GM18508 (cell line): ENCODE data around the gene CLDND2.

Experiments used
- ATAC-seq: cut with Tn5 transposase; IDR thresholded peaks from one replicate; pipeline ENCODE4 v1.9.1; 2021; ENCODE audit warnings: moderate number of reproducible peaks; ENCODE audit not compliant: insufficient read depth, unreplicated experiment

CLDND2 gene

DNA sequence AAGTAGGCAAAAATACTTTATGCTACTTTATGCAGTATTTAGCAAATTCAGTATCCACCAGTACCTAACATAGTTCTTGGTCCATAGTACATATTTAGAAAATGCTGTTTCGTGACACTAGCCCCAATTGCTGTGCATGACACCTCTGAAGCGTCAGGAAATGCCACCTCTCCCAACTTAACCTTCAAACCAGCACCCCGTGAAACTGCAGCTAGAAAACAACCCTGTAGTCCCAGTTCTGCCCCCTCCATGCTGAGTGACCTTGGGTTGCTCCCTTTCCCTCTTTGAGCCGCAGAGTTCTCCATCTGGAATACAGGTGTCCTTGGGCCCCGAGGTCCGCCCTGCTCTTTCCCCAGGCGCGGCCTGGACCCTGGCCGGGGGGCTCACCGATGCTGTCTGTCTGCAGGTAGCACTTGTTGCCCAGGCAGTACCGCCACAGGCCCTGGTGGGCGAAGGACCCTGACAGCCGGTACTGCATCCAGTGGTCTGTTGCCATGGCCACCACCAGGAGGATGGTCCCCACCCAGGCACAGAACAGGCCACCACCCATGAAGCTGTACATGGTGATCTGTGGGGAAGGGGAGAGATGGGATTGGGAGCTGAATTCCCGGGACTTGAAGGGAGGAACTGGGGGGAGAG is 18.2 kb upstream of the CLDND2 start:
- no peak for ATAC-seq

DNA sequence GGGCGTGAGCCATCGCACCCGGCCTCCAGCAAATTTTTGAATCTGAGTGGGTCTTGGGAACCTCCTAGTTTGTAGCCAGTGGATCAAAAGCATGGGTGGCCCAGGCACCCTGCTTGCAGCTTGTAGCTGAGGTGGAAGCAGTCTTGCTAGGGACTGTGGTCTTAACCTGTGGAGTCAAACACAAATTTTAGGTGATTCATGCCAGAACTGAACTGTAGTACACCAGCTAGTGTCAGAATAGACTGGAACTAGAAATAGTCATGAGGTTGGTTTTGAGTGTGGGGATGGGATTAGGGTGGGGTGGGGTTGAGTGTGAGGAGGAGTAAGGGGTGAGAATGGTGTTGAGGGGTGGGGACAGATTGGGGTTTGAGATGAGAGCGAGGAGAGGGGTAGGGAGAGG is 13.2 kb upstream of the CLDND2 start:
- no peak for ATAC-seq

DNA sequence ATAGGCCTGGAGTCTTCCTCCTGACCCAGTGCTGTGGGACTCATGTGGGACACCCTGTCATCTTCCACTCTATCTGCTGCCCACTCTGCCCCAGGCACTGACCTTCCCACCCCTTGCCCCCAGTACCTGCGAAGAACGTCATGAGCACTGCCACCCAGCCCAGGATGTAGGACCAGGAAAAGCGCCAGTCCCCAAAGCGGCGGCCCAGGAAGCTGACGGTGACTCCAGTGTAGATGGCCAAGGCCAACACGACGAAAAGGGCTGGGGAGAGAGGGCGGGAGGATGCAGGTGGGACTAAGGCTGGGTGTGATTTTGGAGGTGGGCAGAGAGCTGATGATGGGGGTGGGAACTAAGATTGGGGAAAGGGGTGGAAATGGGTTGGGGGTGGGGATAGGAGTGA is 11.6 kb upstream of the CLDND2 start:
- no peak for ATAC-seq

DNA sequence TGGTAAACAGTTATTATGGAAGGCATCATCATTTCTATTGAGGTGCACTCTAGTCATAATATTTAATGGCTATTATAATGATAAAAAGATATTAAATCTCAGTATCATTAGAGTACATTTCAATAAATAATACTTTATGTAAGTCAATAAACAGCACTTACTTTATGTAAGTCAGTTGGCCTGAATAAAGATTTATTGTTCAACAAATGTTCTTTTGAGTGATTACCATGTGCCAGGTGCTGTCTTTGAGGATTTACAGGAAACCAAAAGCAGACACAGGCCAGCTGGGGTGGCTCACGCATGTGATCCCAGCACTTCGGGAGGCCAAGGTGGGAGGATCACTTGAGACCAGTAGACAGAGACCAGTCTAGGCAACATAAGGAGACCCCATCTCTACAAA is 8.6 kb upstream of the CLDND2 start:
- no peak for ATAC-seq

DNA sequence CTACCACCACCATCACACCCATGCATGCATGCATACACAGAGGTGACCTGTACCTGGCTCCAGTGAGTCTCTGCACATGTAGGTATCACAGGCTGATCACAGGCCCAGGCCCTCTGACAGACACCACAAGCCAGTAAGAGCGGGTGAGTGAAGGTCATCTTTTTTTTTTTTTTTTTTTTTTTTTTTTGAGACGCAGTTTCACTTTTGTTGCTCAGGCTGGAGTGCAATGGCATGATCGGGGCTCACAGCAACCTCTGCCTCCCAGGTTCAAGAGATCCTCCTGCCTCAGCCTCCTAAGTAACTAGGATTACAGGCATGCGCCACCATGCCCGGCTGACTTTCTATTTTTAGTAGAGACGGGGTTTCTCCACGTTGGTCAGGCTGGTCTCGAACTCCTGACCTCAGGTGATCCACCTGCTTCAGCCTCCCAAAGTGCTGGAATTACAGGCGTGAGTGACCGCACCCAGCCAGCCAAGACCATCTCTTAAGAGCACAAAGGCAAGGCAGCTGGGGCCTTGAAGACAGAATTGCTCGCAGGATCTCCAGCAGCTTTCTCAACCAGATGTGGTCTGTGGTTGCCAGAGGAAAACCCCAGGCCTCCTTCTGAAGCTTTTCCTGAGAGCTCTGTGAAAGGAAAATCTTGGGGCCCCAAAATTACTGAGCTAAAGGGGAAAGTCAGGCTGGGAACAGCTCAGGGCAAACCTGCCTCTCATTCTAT is 6.9 kb upstream of the CLDND2 start:
- no peak for ATAC-seq

DNA sequence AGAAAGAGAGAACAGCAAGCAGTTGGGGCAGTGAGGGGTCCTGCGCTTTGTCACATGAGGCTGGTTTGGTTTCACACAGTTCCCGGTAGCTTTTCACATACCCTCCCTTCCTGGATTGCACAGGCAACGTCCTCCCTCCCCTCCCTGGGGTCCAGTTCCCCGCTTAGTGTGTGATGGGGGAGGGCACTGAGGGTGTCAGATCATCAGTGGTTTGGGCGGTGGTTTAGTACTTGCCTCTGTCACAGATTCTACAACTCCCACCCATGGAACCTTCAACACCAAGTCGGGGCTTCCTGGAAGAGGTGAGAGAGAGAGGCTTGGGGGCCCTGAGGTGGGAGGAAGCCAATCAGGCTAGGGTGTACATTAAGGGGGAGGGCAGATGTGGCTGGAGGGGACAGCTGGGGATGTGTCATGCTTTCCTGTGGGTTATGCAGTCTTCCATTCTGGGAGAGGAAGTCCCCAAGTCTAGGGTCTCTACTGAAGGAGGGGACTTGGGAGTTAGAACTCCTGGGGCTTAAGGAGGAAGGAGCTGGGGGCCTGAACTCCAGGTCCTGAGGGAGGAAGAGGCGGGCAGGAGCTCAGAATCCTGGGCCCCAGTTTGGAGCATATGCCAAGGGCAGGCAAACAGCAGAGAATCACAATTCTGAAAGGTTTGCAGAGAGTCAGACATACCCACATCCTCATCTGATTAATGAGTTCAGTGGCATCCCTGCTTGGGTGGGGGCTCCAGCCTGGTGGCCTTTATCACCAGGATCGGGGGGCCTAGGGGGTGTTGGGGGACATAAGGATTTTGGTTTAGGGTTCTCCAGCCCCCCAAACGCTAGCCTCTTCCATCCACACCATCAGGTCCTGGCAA is 4.1 kb upstream of the CLDND2 start, which contains the start of gene NKG7:
Gene NKG7, minus strand, starts transcription at position 6 of the 856 bp plus-strand sequence. CDS start 119 bp downstream, outside the sequence.
- no peak for ATAC-seq

DNA sequence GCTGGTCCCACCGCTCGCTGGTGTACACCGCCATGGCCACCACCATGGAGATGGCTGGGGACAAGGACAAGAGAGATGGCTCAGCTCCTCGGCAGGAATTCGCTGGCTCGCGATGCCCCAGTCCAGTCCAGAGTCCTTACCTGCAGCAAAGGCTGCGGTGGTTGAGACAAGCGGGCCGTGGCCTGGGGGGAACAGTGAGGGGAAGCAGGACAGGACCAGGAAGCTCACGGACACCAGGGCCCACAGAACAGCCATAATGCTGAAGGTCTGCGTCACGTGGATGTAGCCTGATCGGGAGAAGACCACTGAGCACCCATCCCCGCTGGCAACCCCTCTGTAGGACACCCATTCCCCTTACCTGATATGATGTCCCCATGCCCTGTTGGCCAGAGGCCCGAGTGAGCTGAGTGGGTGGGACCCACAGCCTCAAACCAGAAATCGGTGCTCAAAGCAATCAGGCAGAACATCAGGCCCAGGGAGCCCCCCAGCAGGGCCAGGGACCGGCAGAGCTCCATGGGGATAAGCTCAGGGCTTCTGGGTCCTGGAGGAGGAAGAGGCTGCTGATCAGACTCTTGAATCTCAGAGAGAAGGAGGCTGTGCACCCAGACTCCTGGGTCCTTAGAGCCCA is 3.3 kb upstream of the CLDND2 start:
- ATAC-seq, result no peak

DNA sequence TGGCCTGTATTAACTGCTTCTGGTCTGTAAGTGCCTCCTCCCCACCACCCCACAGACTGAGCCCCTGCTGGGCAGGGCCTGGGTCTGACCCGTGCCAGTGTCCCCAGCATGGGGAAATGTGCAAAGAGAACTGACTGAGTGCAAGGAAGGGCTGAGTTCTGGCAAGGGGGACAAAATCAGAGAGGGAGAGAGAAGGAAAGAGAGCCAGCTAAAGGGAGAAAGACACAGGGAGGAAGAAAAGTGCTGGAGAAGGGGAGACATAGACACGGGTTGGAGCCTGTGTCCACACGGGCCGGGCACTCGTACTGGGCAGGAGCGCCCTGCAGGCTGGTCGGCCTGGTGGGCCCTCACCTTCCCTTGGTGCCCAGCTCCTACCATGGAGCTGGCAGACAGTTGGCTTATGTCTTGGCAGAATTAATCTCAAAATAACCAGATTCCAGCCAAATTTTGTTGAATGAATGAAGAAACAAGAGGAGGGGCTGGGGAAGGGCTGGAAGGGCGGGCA is 2.4 kb upstream of the CLDND2 start:
- no peak for ATAC-seq

DNA sequence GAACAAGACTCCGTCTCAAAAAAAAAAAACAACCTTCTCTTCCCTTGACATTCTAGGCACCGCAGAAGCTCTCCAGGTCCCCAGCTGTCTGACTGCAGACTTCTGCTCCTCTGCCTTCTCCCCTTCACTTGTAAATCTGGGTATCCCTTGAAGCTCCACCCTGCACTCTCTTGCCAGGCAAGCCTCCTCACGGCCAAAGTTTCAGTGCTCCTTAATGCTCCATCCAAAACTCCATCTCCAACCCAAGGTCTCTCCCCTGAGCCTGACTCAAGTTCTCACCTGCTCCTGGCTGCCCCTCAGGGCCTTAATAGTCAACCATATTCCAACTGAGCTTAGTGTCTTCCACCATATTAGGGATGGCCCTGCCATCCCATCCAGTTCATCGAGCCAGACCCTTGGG is 1.4 kb upstream of the CLDND2 start:
- ATAC-seq, result no peak

DNA sequence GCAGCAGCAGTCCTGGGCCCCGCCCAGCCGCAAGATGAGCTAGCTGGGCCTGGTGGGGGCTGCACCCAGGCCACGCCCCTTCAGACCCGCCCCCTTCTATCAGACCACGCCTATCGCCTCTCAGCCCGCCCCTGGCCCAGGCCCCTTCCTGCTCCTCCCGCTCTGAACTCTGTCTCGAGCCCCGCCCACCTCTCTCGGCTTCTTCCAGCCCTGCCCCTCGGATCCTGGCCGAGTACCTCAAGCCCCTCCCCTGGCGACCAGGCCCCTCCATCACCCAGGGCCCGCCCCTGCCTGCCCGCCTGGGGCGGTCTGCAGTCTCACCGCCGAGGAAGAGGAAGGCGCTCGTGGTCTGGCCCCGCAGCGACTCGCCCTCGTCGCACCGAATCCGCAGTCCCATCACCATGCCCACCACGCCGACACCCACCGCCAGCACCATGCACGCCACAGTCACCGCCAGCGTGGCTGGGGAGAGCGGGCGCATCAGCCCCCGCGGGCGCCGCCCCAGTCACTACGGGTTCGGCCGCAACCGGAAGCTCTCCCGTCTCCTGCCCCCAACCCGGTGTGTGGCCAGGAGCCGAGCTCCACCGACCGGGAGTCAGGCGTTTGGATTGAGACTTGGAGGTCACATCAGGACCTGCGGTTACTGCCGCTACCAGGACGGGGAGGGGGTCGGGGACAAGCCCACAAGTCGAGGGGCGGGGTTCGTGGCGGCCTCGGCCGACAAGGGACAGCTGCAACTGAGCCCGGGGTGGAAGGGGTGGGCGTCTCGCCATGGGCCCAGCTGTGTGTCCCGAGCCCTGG is 1.0 kb downstream of the CLDND2 start:
- peak; percentile 44 for ATAC-seq

DNA sequence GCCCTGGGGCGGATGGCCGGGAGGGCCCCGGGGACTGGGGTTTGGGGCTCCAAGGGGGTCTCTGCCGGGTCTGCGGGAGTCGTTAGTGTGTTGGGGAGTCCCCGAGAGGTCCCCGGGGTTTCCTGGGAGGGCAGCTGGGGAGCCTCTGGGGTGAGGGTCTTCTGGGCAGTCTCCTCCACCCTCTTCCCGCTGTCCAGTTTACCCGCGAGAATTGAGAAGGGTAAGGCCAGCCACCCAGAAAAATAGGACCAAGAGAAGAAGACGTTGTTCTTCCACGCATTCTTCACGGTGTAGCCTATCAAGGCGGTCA is 1.6 kb downstream of the CLDND2 start:
- no peak for ATAC-seq

DNA sequence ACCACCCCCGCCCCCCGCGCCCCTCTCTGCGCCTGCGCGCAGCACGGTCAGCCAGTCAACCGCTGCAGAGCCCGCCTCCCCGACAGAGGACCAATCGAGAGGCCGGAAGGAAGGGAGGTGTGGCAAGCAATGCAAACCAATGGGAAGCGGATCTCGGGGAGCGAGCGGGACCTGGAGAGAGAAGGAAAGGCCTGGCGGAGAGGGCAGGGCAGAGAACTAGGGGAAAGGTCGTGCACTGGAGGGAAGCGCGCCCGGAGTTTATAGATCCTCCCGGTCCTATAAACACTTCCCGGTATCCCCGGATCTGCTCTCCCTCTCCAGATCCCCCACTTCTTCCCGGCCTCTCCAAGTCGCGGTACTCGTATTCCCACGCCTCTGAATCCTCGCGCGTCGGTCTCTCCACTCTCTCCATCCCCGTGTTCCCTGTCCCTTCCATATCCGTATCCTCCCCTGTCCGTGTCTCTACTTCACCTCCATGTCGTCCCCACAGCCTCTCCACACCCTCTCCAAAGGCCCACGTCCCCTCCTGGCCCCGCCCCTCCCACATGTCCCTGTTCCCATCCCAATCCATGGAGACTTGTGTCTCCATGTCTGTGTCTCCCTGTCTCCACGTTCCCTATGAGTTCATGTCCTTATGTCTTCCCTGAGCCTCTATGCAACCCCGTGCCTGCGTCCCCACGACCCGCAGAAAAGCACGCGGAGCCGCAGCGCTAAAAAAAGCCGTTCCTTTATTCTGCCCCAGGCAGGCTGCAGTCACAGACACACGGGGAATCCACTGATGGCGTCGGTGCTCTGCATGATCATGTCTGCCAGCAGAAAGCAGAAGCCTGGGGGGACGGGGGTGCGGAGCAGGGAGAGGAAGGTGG is 2.2 kb downstream of the CLDND2 start:
- ATAC-seq, result no peak

DNA sequence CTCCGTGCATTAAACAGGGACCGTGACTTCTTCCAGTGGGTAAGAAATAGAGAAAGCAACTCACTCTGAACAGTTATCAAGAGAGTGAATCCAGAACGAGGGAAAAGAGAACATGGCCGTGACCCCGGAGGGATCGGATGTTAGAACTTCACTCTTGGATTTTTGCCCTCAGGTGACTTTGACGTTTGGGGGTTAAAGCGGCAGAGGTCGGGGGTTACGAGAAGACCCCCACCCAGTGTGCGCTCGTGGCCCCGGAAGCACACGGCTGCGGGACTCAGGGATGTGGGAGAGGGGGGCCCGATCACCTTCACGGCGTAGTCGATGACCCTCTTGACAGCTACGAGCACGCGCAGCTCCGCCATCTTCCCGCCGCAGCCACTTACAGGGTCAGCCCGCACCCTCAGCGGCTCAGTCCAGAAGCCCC is 2.8 kb downstream of the CLDND2 start, which contains the start of gene ETFB:
Gene ETFB, minus strand, starts transcription at position 424 of the 424 bp plus-strand sequence. Its CDS starts 62 bp downstream, at position 362.
- ATAC-seq, result no peak

DNA sequence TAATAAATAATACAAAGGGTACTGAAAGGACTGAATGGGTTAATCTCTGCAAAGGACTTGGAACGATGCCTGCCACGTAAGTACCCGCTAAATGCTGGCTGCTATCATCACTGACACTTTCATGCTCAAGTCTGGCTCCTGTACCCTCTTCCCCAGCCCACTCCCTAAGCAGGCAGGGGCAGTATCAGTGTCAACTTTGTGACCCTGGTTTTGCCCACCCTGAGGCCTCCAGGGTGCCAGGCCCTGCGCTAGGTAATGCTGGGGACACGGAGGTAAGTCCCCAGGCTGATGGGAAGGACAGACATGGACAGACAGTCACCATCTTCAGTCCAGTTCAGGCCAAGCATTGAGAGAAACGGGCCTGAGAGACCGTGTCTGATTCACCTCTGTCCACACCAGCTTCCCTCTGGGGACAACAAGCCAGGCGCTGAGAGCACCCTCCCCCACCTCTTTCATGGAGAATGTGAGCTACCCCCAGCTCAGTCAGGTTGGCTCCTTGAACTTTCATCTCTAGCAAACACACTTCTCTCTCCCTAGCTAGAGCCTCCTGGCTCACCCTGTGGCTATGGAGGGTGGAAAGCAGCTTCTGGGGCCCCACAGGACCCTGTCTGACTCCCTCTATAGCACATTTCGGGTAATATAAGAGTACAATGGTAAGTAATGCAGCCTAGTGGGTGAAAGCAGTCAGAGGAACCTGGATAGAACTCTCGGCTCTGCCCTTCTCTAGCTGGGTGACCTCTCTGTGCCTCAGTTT is 3.4 kb downstream of the CLDND2 start:
- no peak for ATAC-seq

DNA sequence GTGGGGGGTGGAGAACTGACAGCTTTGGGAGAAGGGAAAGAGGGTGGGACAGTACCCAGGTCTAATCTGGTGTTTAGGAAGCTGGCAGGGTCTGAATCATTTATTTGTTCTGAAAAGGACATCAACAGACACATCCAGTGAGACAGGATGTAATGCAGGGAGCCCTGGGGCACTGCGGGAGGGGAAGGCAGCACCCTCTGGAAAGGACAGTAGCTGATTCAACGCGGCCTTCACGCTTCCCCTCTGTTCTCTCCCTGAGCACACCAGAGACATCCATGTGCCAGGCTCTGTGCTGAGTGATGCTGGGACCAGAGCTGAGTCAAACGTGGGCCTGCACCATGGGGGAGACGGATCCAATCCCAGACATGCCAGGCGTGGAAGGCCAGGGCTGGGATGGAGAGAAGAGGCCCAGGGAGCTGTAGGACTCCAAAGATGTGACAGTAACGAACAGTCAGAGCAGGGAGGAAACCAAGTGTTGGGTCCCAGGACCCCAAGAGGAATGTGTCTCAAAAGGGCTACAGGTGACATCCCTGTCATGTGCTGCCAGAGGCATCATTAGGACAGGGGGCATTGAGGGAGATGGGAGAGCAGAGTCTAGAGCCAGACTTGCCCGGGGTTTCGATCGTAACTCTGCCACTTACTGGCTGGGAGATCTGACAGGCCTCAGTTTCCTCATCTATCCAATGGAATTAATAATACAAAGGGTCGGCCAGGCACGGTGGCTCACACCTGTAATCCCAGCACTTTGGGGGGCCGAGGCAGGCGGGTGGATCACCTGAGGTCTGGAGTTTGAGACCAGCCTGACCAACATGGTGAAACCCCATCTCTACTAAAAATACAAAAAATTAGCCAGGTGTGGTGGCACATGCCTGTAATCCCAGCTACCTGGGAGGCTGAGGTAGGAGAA is 4.3 kb downstream of the CLDND2 start:
- ATAC-seq, result no peak

DNA sequence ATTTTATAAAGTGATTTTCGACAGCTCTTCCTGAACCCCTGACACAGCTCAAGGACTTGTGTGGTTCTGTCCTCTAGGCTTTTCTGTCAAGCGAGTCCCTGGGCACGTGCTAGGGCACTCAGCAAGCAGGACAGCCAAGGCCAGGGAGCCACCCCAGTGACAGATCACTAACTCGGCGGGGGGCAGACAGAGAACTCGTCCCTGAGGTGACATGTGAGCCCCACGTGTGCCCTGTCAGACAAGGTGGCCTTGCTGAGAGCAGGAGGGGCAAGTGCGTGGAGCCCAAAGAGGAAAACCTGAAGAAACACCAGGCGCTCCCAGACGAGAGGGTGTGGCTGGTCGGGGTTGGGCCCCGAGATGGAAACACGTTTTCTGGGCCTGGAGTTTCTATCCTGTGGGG is 7.6 kb downstream of the CLDND2 start:
- no peak for ATAC-seq

DNA sequence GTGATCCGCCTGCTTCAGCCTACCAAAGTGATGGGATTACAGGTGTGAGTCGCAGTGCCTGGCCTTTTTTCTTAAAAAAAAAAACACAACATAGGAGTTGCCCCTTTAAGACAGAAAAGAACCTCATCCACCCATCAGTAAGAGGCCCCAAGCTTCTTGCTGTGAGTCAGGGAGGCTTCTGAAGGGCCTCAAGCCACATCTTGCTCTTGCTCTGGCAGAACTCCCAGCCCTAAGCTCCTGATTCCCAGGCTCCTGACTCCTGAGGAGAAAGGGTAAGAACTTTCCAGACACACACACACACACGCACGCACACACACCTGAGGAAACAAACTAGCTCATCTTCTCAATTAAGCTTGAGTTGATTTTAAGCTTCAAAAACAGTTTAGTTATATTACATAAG is 9.5 kb downstream of the CLDND2 start:
- no peak for ATAC-seq
